ENCODE data around the gene HPCAL1.

- TF ChIP-seq GABPA (IDR thresholded peaks at IDR 0.05; ENCODE audit: low read depth) (no peak), POLR2A (IDR thresholded peaks at IDR 0.05; ENCODE audit: low read depth, low read length) (no peak), CEBPB (IDR thresholded peaks at IDR 0.05; ENCODE audit: borderline replicate concordance in 1 of 2, low read depth in 2 of 2, low read length in 2 of 2) (no peak), MEF2A (IDR thresholded peaks at IDR 0.05; ENCODE audit: insufficient read depth, low read depth, low read length) (no peak), ZNF24 (IDR thresholded peaks at IDR 0.05) (no peak), NFYB (IDR thresholded peaks at IDR 0.05; ENCODE audit: insufficient read depth, low read depth, low read length) (no peak), TARDBP (IDR thresholded peaks at IDR 0.05; ENCODE audit: borderline replicate concordance) (no peak), SPI1 (IDR thresholded peaks at IDR 0.05; ENCODE audit: borderline replicate concordance, insufficient read depth, low read depth, low read length) (no peak)
- TF ChIP-seq, protein P1, sequence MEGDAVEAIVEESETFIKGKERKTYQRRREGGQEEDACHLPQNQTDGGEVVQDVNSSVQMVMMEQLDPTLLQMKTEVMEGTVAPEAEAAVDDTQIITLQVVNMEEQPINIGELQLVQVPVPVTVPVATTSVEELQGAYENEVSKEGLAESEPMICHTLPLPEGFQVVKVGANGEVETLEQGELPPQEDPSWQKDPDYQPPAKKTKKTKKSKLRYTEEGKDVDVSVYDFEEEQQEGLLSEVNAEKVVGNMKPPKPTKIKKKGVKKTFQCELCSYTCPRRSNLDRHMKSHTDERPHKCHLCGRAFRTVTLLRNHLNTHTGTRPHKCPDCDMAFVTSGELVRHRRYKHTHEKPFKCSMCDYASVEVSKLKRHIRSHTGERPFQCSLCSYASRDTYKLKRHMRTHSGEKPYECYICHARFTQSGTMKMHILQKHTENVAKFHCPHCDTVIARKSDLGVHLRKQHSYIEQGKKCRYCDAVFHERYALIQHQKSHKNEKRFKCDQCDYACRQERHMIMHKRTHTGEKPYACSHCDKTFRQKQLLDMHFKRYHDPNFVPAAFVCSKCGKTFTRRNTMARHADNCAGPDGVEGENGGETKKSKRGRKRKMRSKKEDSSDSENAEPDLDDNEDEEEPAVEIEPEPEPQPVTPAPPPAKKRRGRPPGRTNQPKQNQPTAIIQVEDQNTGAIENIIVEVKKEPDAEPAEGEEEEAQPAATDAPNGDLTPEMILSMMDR (IDR thresholded peaks at IDR 0.05 in 2 of 3, conservative IDR thresholded peaks at IDR 0.05 in 1 of 3; ENCODE audit: control insufficient read depth in 2 of 3, extremely low read depth in 1 of 3, insufficient read depth in 1 of 3, low read depth in 3 of 3, low read length in 3 of 3) = no peak
These were observed 54.8 kb downstream of the HPCAL1 start for GRCh38 chr2:10357193-10358169.
